Ovary (tissue), 3 donors: ENCODE results near the gene ECSIT.

Experiments
- CTCF ChIP-seq, 3 donors: fragments of 450-650 bp in 2 of 3; fragments of 200-600 bp in 1 of 3; IDR thresholded peaks; one replicate each; pipeline versions ENCODE4 v1.5.1 to v1.8.0; 2016 to 2022; ENCODE audit warnings: antibody characterized with exemption in 3 of 3, mild to moderate bottlenecking in 1 of 3
- EP300 ChIP-seq: sonication (generic); formaldehyde crosslinking; IDR thresholded peaks from one replicate; pipeline ENCODE4 v1.6.1; 2017; ENCODE audit warnings: antibody characterized with exemption
- POLR2A ChIP-seq: fragments of 450-650 bp; IDR thresholded peaks from one replicate; pipeline ENCODE4 v1.6.1; 2017; ENCODE audit warnings: antibody characterized with exemption, mild to moderate bottlenecking, moderate library complexity
- donor health status: DM: no; HTN: no; CAD: no.

- TF ChIP-seq CTCF (IDR thresholded peaks at IDR 0.05) = no peak
- TF ChIP-seq POLR2A = no peak
- TF ChIP-seq EP300 = no peak
Measured at GRCh38 chr19:11530432-11530831, 1.5 kb upstream of the ECSIT start.
